Measurements from ENCODE around the gene FOXP2.
A peak's percentile ranks its signal among the peaks of the same experiment; 100 is the strongest.

The FOXP2 gene

GRCh38 chr7:114687238-114687637, 272.6 kb downstream of the FOXP2 start:
- no peak overlapping the region for H3K4me3 ChIP-seq (ENCODE audit: low read depth, low read length)
- no peak for DNase-seq (ENCODE audit: low read depth)

DNA sequence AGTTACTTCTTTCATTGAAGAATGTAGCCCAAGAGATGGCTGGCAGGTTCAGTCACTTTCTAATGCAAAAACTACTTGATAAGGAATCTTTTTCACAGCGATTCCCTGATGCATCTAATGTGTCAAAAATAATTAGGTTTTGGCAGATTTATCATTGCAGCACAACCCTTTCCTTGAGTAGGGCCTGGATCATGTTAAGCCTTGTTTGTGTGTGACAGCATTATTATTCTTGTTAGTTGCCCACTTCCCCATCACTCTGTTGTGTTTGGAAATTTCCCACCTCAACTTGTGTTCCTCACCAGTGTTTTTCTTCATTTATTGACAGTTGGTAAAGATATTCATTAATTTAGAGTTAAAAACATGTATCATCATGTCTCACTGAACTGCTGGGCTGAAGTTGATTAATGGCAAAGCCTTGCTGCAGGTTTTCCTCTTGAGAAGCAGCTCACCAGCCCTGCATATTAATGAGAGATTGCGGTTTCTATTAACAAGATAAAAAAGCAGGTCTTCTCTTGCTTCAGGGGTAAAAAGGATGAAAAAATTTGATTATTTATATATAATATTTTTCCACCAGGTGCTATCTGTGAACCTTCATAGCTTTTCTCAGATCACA, 273.9 kb downstream of the FOXP2 start:
- no peak for DNase-seq (ENCODE audit: low read depth)
- no peak overlapping the region for H3K4me3 ChIP-seq (ENCODE audit: low read depth, low read length)

- DNase-seq (ENCODE audit: low read depth): no peak
- H3K4me3 ChIP-seq (ENCODE audit: low read depth, low read length): no peak overlapping the region
Observed at GRCh38 chr7:114689406-114689805, 274.8 kb downstream of the FOXP2 start.

DNA sequence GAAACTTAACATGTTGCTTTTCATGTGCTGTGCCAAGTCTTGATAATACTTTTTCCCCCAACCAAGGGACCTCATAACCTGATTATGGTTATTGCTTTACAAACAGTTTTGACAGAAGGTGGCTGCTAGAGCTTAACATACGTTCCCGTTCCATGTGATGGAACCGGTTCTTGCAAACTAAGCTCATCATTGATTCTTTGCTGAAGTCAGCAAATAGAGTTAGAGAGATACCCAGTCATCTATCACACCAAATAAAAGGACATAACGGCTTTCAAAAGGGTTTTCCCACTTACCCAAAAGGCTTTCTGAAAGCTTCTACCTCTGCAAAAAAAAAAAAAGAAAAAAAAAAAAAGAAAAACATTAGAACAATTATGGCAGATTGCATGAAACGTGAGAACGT, 277.0 kb downstream of the FOXP2 start:
- no peak overlapping the region for H3K4me3 ChIP-seq (ENCODE audit: low read depth, low read length)
- no peak for DNase-seq (ENCODE audit: low read depth)

GRCh38 chr7:114695182-114695581, 280.6 kb downstream of the FOXP2 start:
- no peak for DNase-seq (ENCODE audit: low read depth)
- no peak overlapping the region for H3K4me3 ChIP-seq (ENCODE audit: low read depth, low read length)

DNA sequence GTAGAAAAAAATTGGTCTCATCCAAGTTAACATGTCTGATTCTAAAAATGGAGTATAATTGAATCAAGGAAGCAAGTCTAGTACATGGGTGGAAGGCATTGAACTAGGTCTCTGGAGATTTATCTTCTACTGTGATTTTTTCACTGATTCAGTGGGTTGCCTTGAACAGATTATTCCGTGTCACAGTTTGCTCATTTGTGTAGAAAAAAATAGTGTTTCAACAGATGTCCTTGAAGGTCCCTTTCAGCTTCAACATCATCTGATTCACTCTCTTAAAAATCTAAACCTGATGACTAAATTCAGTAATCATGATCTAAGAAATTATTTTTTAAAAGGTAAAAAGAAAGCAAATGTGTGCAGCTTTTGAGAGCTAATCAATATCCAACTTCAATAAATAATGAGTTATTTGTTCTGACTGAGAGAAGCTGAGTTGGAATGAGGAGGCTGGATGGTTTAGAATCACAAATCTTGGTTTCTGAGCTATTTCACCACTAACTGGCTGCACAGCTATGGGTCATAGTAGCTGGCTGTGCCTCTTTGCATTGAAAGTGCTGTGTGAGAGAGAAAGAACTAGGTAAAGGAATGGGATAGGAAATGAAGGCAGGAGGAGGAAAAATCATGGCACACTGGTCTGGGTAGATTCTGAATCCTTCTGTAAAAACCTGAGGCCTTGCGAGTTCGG, 285.8 kb downstream of the FOXP2 start:
- DNase-seq (ENCODE audit: low read depth): no peak
- H3K4me3 ChIP-seq (ENCODE audit: low read depth, low read length): no peak overlapping the region

DNA sequence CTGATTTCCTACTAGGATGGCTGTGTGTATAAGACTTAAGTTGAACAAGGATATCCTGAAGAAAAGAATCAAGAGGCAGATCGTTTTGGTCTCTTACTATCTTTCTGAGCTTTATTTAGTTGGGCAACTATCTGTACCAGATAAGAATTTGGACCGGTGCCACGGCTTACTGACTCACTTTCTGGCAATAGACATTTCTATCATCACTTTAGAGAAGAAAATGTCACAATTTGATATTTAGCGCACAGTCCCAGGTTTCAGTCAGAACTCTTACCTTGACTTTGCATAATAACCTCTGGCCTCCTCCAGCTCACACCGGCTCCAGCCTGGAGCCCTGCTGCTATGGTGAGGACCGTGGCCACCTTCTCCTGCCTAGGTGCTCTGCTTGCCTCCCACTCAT, 289.1 kb downstream of the FOXP2 start:
- peak; percentile 6 for DNase-seq (ENCODE audit: low read depth)
- H3K4me3 ChIP-seq (ENCODE audit: low read depth, low read length): no peak overlapping the region

DNA sequence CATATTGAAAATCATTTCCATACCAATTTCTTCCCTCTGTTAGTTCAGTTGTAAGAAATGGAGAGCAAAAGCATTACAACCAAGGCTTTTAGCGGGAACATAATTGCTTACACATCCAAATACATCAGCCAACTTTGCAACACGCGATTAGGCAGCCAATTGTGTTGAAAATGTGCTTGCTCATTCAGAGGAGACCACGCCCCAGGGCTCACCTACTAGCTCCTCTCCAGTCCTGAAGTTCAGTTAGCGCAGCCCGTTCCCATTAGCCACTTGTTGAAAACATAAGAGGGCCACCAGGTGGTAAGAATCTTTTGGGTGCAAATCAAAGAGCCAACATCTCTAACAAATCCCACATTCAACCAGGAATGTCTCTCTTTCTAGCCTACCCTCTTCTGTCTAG, 294.0 kb downstream of the FOXP2 start:
- no peak for DNase-seq (ENCODE audit: low read depth)
- no peak overlapping the region for H3K4me3 ChIP-seq (ENCODE audit: low read depth, low read length)

DNA sequence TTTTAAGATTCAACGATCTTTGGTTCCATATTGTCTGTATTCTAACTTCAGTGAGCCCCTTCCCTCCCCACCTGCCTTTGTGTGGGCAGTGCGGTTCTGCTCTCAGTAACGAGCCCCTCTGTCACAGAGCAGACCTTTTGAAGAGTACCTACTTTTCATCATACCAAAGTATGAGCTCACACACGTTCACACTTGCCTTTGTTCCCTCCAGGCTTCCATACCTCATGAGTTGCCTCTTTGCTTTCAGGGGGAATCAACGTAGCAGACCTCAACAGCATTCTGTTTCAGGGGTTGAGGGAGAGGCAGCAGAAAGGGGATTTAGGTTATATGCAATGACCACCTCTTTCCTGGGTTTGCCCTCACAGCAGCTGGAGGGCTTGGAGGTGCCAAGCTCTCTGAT, 295.9 kb downstream of the FOXP2 start:
- H3K4me3 ChIP-seq (ENCODE audit: low read depth, low read length): no peak overlapping the region
- no peak for DNase-seq (ENCODE audit: low read depth)

GRCh38 chr7:114711241-114711640, 296.6 kb downstream of the FOXP2 start:
- H3K4me3 ChIP-seq (ENCODE audit: low read depth, low read length): no peak overlapping the region
- no peak for DNase-seq (ENCODE audit: low read depth)

GRCh38 chr7:114715907-114716306, 301.3 kb downstream of the FOXP2 start:
- H3K4me3 ChIP-seq (ENCODE audit: low read depth, low read length): no peak overlapping the region
- DNase-seq (ENCODE audit: low read depth): no peak

- H3K4me3 ChIP-seq (ENCODE audit: low read depth, low read length): no peak overlapping the region
- DNase-seq (ENCODE audit: low read depth): no peak
Observed at GRCh38 chr7:114718861-114719260, 304.2 kb downstream of the FOXP2 start.

- DNase-seq (ENCODE audit: low read depth): no peak
- no peak overlapping the region for H3K4me3 ChIP-seq (ENCODE audit: low read depth, low read length)
Observed at GRCh38 chr7:114720725-114721124, 306.1 kb downstream of the FOXP2 start.

GRCh38 chr7:114722562-114722961, 307.9 kb downstream of the FOXP2 start:
- no peak for DNase-seq (ENCODE audit: low read depth)
- no peak overlapping the region for H3K4me3 ChIP-seq (ENCODE audit: low read depth, low read length)

DNA sequence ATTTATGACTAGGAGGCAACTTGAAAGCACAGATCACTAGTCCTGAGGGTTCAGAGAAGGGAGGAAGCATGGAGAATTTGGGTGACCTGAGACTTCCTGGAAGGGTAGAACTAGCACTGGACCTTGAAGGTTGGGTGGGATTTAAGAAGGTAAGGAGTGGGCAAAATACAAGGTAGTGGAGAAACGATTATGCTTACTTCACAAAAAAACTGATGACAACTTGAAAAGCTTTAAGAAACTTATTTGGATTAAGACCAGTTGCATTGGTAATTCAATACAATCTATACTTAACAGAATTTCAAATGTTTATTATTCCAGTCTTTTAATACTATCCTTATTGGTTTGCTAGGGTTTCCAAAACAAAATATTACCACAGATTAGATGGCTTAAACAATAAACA, 308.7 kb downstream of the FOXP2 start:
- no peak overlapping the region for H3K4me3 ChIP-seq (ENCODE audit: low read depth, low read length)
- DNase-seq (ENCODE audit: low read depth): no peak

- no peak overlapping the region for H3K4me3 ChIP-seq (ENCODE audit: low read depth, low read length)
- no peak for DNase-seq (ENCODE audit: low read depth)
Observed at GRCh38 chr7:114740095-114740494, 325.5 kb downstream of the FOXP2 start.

DNA sequence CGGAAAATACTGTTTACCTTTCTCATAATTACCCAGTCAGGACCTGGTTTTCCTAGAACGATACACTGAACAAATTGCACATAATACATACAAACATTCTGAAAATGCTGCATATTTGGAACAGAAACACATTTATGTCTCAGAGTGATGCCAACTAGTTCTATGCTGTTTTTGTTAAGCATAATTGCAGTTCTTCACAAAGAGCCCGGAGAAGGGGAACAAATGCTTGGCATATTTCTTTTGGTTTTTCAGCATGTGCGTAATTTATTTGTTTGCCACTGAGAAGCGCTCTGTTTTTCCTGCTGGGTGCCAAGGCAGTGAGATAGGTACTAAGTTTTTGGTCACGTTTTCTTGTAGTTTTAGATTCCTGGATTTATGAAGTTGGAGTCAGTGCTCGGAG, 326.3 kb downstream of the FOXP2 start:
- H3K4me3 ChIP-seq (ENCODE audit: low read depth, low read length): no peak overlapping the region
- no peak for DNase-seq (ENCODE audit: low read depth)

DNA sequence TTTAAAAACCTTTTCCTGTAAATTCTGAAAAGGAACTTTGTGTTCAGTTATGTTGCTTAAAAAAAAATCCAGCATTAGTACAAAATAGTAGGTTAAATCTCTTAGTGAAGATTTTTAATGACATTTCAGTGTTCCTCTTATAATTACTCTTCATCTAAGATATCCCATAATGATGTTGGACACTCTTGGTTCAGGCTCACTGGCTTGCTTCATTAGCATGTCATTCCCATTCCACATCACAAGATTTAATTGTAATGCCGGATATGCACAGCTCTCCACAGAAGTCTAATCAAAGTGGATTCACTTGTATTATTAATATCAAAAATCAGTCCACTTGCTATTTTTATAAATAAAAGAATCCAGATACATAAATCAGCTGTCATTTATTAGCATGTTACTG, 327.3 kb downstream of the FOXP2 start:
- no peak for DNase-seq (ENCODE audit: low read depth)
- no peak overlapping the region for H3K4me3 ChIP-seq (ENCODE audit: low read depth, low read length)
